CD4-positive, alpha-beta T cell (primary cell): ENCODE data around the gene HEY2. TPM values are rescaled to one million over a fixed set of nuclear protein-coding genes. Genes with fewer than 3 reads are reported as not detected.
"Not testable (repeated sequence)": the region's sequence is repeated elsewhere in the genome, so short reads cannot be mapped to it uniquely, and the experiment has no call there.

Source experiments
- ATAC-seq: fragments of 200-7000 bp; cut with Tn5 transposase; one replicate; pipeline ENCODE4 v1.10.0; 2022; ENCODE audit warnings: mild to moderate bottlenecking; ENCODE audit not compliant: poor library complexity
- CTCF ChIA-PET: fragments of 350-600 bp; sonication (Branson Sonifier 250); formaldehyde crosslinking; loops from one replicate; lab custom pipeline; 2021; ENCODE audit warnings: antibody characterized with exemption, inconsistent platforms; lab: Charles Lee
- POLR2A ChIA-PET: fragments of 350-600 bp; sonication (Branson Sonifier 250); formaldehyde crosslinking; loops from one replicate; lab custom pipeline; 2021; ENCODE audit warnings: antibody characterized with exemption, inconsistent platforms; lab: Charles Lee
- DNase-seq, 14 experiments: peaks; one replicate each; pipeline ENCODE4 v3.0.0-alpha.2; 2013 to 2020; ENCODE audit warnings: mixed read lengths in 2 of 14
- H3K27ac ChIP-seq, 2 donors: one replicate each; pipeline versions ENCODE4 v1.5.1 to v1.7.0; 2013; ENCODE audit warnings: low read length in 2 of 2, low read depth in 1 of 2, mild to moderate bottlenecking in 1 of 2
- H3K27me3 ChIP-seq, 2 experiments: 1 replicate in 1 of 2; 2 replicates in 1 of 2; pipeline versions ENCODE4 v1.6.1 to v1.7.0; 2013; ENCODE audit warnings: low read length in 2 of 2, control low read depth in 1 of 2, mild to moderate bottlenecking in 1 of 2, moderate library complexity in 1 of 2; ENCODE audit not compliant: insufficient read depth in 2 of 2, control insufficient read depth in 1 of 2
- H3K36me3 ChIP-seq: one replicate; pipeline ENCODE4 v1.6.1; 2013; ENCODE audit warnings: low read length, control low read depth; ENCODE audit not compliant: insufficient read depth
- H3K4me1 ChIP-seq: one replicate; pipeline ENCODE4 v1.6.1; 2013; ENCODE audit warnings: low read length, control low read depth; ENCODE audit not compliant: insufficient read depth
- H3K4me3 ChIP-seq: one replicate; pipeline ENCODE4 v1.5.1; 2013; ENCODE audit warnings: mild to moderate bottlenecking, low read length, moderate library complexity
- H3K9me3 ChIP-seq, 2 experiments: 1 replicate in 1 of 2; 2 replicates in 1 of 2; pipeline versions ENCODE4 v1.6.1 to v1.7.0; 2013; ENCODE audit warnings: low read length in 2 of 2, mild to moderate bottlenecking in 2 of 2, control low read depth in 1 of 2, moderate library complexity in 1 of 2; ENCODE audit not compliant: control insufficient read depth in 1 of 2, insufficient read depth in 1 of 2
- H3K27ac Mint-ChIP-seq: one replicate; pipeline ENCODE4 v1.8.0; 2020; ENCODE audit warnings: mixed read lengths
- H3K27me3 Mint-ChIP-seq: one replicate; pipeline ENCODE4 v1.8.0; 2021; ENCODE audit warnings: mixed read lengths
- H3K36me3 Mint-ChIP-seq: one replicate; pipeline ENCODE4 v1.8.0; 2021; ENCODE audit warnings: low read depth, mixed read lengths
- H3K4me1 Mint-ChIP-seq: one replicate; pipeline ENCODE4 v1.8.0; 2021; ENCODE audit warnings: low read depth, mixed read lengths
- H3K4me3 Mint-ChIP-seq: one replicate; pipeline ENCODE4 v1.8.0; 2020; ENCODE audit warnings: mild to moderate bottlenecking, mixed read lengths
- H3K9me3 Mint-ChIP-seq: one replicate; pipeline ENCODE4 v1.8.0; 2020; ENCODE audit warnings: mixed read lengths
- CTCF ChIP-seq: fragments of 200-600 bp; IDR thresholded peaks from one replicate; pipeline ENCODE4 v1.8.0; 2022; ENCODE audit warnings: antibody characterized with exemption, mild to moderate bottlenecking
- intact Hi-C, 2 experiments: fragments of 100-400 bp; cut with DNase I in 1 of 2; cut with micrococcal nuclease in 1 of 2; formaldehyde crosslinking; loops; one replicate each; pipeline versions ENCODE4 v1.15.1 to v1.9.0; 2023 to 2025; cut with DNase I, micrococcal nuclease
- total RNA-seq, 174 experiments: library from RNA in 2 of 174; stranded (reverse) in 2 of 174; gene quantifications; one replicate each; pipeline ENCODE4 v1.2.3 and lab custom pipeline; 2021 to 2026

Gene HEY2
- total RNA-seq, 2 experiments from 2014 or later: 0.08 to 0.30 TPM

- POLR2A ChIA-PET: interaction anchor here (1.2 kb wide), 1 partner anchor 12 kb away, joined by 8 read pairs; the partner anchor contains the start of gene NCOA7
- H3K4me1 ChIP-seq: peaks cover 17% of the 10 kb centered on the region
- intact Hi-C loops: no loop called here
- ATAC-seq: no peak
- no peak overlapping the region for H3K4me3 ChIP-seq
- no peak overlapping the region for H3K4me3 Mint-ChIP-seq
- no peaks in the 10 kb centered on the region for H3K9me3 Mint-ChIP-seq
- no peak for TF ChIP-seq CTCF
- peaks cover 66% of the 10 kb centered on the region for H3K4me1 Mint-ChIP-seq
- H3K36me3 Mint-ChIP-seq: peaks cover 42% of the 10 kb centered on the region
- no peaks in the 10 kb centered on the region for H3K27me3 Mint-ChIP-seq
- H3K27ac Mint-ChIP-seq: peak overlapping the region; percentile 18
- peaks cover 6% of the 10 kb centered on the region for H3K36me3 ChIP-seq
- H3K27ac ChIP-seq: no peak overlapping the region
- H3K27me3 ChIP-seq: no peaks in the 10 kb centered on the region
- no peaks in the 10 kb centered on the region for H3K9me3 ChIP-seq
- CTCF ChIA-PET: no interaction called here
- DNase-seq: peak in 3 of 14 experiments; percentile 32 to 37 (median 34)
Observed at GRCh38 chr6:125802943-125803377, 53.5 kb downstream of the HEY2 start.

DNA sequence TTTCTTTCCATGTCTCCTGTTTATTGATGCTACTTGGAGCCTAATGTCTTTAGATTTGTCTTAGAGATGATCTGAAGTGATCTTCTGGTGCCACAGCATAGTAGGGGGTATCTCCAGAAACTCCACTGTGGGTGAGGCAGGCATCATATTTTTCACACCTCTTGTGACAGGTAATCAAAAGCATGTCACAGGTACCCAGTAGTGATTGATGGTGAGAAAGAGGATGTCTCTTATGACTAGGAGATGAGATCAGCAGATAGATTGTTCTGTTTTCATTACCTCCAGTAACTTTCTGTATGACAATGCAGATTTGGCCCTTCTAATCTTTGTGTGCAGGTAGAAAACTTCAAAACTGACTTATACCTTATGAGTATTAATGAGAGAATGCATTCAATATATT, 54.8 kb downstream of the HEY2 start:
- Histone ChIP-seq H3K36me3 (peaks cover 8% of the 10 kb centered on the region), H3K9me3 (no peaks in the 10 kb centered on the region), H3K27ac (no peak overlapping the region), H3K27me3 (no peaks in the 10 kb centered on the region), H3K4me1 (peaks cover 20% of the 10 kb centered on the region), H3K4me3 (no peak overlapping the region)
- CTCF ChIA-PET: interaction anchor here (0.9 to 1.3 kb wide), 2 partner anchors 12 to 15 kb away, joined by 3 to 4 read pairs; no protein-coding TSS in a partner anchor
- Mint-ChIP-seq H3K4me3 (peak overlapping the region; percentile 2), H3K9me3 (no peaks in the 10 kb centered on the region), H3K27me3 (no peaks in the 10 kb centered on the region), H3K36me3 (peaks cover 43% of the 10 kb centered on the region), H3K4me1 (peaks cover 66% of the 10 kb centered on the region), H3K27ac (peak overlapping the region; percentile 14)
- TF ChIP-seq CTCF: no peak
- POLR2A ChIA-PET: interaction anchor here (0.7 to 2.4 kb wide), 5 partner anchors 13 to 152 kb away, joined by 3 to 12 read pairs (median 4); partner anchors contain the start of gene NCOA7
- intact Hi-C loops: no loop called here
- ATAC-seq (peak; percentile 68), DNase-seq (peak in 4 of 14 experiments; percentile 6 to 57 (median 42))

GRCh38 chr6:125804866-125805425, 55.5 kb downstream of the HEY2 start:
- intact Hi-C loops, H3K4me3 Mint-ChIP-seq, H3K36me3 ChIP-seq, H3K9me3 Mint-ChIP-seq, H3K27ac Mint-ChIP-seq, ATAC-seq, DNase-seq, H3K4me3 ChIP-seq, H3K27ac ChIP-seq, H3K27me3 ChIP-seq, H3K9me3 ChIP-seq, H3K27me3 Mint-ChIP-seq: not testable (repeated sequence)
- ChIA-PET POLR2A (interaction anchor here (0.7 to 2.4 kb wide), 5 partner anchors 14 to 151 kb away, joined by 3 to 12 read pairs (median 4); partner anchors contain the start of gene NCOA7), CTCF (interaction anchor here (0.9 to 1.3 kb wide), 2 partner anchors 13 to 15 kb away, joined by 3 to 4 read pairs; no protein-coding TSS in a partner anchor)
- H3K4me1 ChIP-seq: peaks cover 20% of the 10 kb centered on the region
- H3K4me1 Mint-ChIP-seq: peaks cover 73% of the 10 kb centered on the region
- peaks cover 42% of the 10 kb centered on the region for H3K36me3 Mint-ChIP-seq
